Mesenteric fat pad (tissue), 1 donor: ENCODE data around the gene ACVR1B. TPM values are rescaled to one million over a fixed set of nuclear protein-coding genes. Genes with fewer than 3 reads are reported as not detected.

Experiments
- DNase-seq: peaks from one replicate; pipeline ENCODE4 v3.0.0-alpha.2; 2020; ENCODE audit warnings: low spot score
- total RNA-seq: library from RNA; stranded (reverse); fragmentation: NEBNext Ultra II Directional; extraction: Animal tissue kit (Norgen Biotek cat#: 25700); gene quantifications from one replicate; pipeline ENCODE4 v1.2.1, GENCODE V29; 2021
- donor health status: DM: yes; HTN: yes; CAD: no.

Gene ACVR1B
- total RNA-seq, 1 donor from 2014 or later: 40.9 TPM

DNA sequence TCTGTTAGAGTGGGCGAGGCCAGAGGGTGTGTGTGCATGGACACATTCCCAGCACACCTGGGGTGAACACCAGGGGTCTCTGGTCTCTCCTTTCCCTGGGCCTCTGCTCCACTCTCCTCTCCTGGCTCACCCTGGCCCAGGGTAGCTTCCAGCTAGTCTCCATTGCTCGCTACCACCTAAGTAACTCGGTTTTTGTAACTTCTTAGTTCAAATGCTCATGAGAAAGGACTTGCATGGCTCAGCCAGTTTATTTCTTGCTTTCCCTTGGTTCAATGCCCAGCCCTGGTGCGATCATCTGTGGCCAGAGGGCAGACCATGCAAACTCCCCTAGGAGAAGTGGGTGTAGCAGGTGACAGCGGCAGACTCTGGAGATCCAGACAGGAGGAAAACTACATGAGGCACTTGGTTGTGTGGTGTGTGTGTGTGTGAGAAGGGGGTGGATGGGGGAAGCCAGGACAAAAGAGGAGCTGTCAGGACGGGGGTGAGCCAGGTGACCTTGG is 8.9 kb upstream of the ACVR1B start:
- DNase-seq: peak; percentile 49

DNA sequence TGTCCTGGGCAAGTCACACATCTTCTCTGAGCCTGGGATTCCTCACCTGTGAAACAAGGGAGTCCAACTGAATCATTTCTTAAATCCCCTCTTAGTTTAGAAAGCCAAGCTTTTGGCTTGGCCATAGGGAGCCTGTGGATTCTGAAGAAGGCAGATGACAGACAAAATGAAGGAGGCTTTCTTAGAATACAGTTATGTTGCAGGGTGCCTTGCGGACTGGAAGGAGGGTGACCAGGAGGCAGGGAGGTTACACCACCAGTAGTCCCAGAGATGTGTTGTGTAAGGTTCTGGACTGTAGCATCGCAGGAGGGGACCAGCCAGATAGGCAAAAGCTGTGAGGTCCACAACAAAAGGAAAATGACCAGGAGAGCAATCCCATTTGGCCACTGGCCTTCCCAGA is 8.2 kb upstream of the ACVR1B start:
- no peak for DNase-seq

DNA sequence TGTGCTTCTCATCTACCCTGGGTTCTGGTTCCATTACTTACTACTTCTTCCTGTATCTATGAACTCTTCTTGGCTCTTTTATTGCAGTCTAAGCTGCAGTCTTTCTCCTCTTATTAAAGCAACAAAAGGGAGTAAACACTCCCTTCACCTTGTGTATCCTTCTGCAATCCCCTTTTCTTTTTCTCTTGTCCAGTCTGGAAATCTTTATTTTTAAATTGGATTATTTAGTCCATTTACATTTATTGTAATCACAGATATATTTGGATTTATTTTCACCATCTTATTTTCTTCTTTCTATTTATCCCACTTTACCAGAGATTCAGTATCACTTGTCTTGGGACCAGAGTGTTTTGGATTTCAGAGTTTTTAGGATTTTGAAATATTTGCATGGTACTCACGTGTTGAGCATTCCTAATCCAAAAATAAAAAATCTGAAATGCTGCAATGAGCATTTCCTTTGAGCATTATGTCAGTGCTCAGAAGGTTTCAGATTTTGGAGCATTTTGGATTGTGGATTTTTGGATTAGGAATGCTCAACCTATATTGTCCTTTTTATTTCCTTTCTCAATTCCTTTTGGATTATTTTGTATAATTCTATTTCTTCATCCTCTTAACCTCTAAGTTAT is 6.8 kb upstream of the ACVR1B start:
- DNase-seq: no peak

GRCh38 chr12:51947246-51947996 is 4.1 kb upstream of the ACVR1B start:
- DNase-seq: no peak

- DNase-seq: no peak
These were observed 3.4 kb upstream of the ACVR1B start for GRCh38 chr12:51948066-51948465.

- no peak for DNase-seq
These were observed 2.0 kb upstream of the ACVR1B start for GRCh38 chr12:51949342-51950030.

GRCh38 chr12:51950682-51951198 is 759 bp upstream of the ACVR1B start:
- no peak for DNase-seq

GRCh38 chr12:51951843-51952722 is 584 bp downstream of the ACVR1B start:
- DNase-seq: no peak

DNA sequence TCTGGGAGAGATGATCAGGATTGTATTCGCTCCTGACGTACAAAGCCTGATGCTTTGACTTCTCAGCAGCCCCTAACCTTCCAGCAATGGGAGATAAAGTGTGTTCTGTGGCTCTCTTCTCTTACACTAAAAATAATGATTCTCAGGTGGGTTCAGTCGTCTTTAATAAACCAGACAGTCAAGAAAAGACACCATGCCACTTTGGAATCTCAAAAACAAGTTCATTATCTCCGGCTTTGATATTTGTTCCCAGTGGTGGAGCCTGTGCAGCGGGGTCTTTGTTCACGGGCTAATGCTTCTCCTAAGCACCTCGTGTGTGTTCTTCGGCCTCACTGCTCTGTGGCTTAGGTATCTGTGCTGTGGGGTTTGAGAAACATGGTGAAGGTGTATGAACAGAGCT is 1.6 kb downstream of the ACVR1B start:
- DNase-seq: no peak

DNA sequence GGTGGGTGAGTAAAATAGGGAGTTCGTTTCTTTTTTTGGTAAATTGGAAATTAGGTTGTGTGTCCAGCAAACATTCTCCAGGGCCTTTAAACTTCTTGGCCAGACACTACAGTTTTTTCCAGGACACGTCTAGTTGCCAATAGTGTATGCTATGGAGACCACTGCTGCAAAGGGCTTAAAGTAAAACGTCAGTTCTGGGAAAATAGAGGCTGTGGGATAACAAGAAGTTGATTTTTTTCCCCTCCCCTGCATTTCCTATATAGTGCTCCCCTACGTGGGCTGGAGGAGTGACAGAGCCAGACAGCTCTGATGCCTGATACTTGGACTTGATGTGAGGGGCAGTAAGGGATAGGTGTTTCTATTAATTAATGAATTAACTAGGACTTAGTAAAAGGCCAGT is 2.4 kb downstream of the ACVR1B start:
- no peak for DNase-seq

GRCh38 chr12:51954561-51955361 is 3.3 kb downstream of the ACVR1B start:
- DNase-seq: no peak

- DNase-seq: no peak
These were observed 4.2 kb downstream of the ACVR1B start for GRCh38 chr12:51955702-51956101.

DNA sequence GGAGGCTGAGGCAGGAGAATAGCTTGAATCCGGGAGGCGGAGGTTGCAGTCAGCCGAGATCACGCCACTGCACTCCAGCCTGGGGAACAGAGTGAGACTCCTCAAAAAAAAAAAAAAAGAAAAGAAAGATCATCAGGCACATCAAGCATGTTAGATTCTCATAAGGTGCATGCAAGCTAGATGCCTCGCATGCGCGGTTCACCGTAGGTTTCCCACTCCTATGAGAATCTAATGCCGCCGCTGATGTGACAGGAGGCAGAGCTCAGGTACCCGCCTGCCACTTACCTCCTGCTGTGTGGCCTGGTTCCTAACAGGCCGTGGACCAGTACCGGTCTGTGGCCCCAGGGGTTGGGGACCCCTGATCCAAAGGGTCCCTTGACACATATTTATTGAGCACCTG is 7.0 kb downstream of the ACVR1B start:
- DNase-seq: no peak

DNA sequence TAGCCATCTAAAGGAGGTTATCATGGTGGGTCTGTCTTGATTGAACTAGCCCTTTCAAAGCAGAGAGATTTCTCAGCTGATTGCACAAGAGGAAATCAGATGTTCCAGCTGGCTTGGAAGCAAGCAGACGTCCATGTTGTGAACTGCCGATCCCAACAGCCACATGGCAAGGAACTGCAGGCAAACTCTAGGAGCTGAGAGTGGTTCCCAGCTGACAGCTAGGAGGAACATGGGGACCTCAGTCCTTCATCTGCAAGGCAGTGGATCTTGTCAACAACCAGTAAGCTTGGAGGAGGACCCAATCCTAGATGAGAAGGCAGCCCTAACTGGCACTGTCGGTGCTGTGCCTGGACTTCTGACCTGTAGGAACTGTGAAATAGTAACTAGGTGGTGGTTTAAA is 7.7 kb downstream of the ACVR1B start:
- DNase-seq: no peak

GRCh38 chr12:51959921-51960320 is 8.4 kb downstream of the ACVR1B start:
- DNase-seq: no peak

DNA sequence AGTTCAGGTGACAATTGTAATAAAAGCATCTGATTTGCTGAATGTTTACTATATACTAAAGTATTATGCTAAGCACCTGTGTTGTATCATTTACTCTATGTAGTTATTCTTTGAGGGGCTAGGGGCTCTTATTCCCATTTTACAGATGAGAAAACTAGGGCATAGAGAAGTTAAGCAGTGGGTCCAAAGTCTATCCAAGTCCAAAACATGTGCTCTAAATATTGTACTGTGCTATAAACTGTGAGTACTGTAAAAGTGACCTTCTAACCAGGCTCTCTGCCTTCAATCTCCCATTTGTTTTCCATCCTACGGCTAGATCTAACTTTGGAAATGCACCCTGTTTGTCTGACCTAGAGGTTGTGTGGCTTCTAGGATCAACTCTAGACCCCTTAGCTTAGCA is 9.0 kb downstream of the ACVR1B start:
- DNase-seq: no peak

- DNase-seq: no peak
These were observed 9.4 kb downstream of the ACVR1B start for GRCh38 chr12:51960890-51961289.

DNA sequence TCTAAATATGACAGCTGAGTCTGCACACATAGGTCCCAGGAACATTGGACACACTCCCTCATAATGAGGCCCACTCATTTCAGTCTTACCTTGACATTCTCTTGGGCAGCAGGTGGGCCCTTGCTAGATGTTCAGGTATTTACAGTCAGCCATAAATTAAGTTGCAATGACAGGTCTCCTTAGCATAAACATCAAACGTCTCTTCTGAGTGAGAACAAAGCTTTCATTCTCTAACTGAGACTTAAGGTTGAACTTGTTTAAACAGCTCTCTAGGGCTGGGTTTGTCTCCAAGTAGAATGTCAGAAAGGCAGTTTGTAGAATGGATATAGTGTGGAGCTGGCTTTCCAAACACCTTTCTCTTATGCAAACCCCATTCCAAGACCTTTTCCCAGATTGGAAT is 10.3 kb downstream of the ACVR1B start:
- no peak for DNase-seq

GRCh38 chr12:51962737-51963136 is 11.2 kb downstream of the ACVR1B start:
- no peak for DNase-seq

- no peak for DNase-seq
These were observed 12.0 kb downstream of the ACVR1B start for GRCh38 chr12:51963477-51963876.
